Activated CD8-positive, alpha-beta memory T cell treated with anti-CD3 and anti-CD28 coated beads for 24 hours (primary cell): Measurements from ENCODE around the gene FGF12.

Source experiments
- DNase-seq: peaks from one replicate; pipeline ENCODE4 v3.0.0-alpha.2; 2020

Gene FGF12

GRCh38 chr3:192331749-192332385 lies 395.5 kb downstream of the FGF12 start:
- DNase-seq = no peak

- DNase-seq = no peak
These were observed 400.7 kb downstream of the FGF12 start for GRCh38 chr3:192326656-192327055.

- no peak for DNase-seq
These were observed 409.8 kb downstream of the FGF12 start for GRCh38 chr3:192317564-192317963.

GRCh38 chr3:192313605-192314004 lies 413.7 kb downstream of the FGF12 start:
- no peak for DNase-seq

- DNase-seq = no peak
These were observed 419.7 kb downstream of the FGF12 start for GRCh38 chr3:192307631-192308030.

- DNase-seq = no peak
These were observed 424.1 kb downstream of the FGF12 start for GRCh38 chr3:192303235-192303634.

GRCh38 chr3:192302721-192303120 lies 424.6 kb downstream of the FGF12 start:
- no peak for DNase-seq

- DNase-seq = no peak
These were observed 427.4 kb downstream of the FGF12 start for GRCh38 chr3:192299921-192300320.

GRCh38 chr3:192296845-192297244 lies 430.5 kb downstream of the FGF12 start:
- no peak for DNase-seq

- DNase-seq = no peak
These were observed 442.8 kb downstream of the FGF12 start for GRCh38 chr3:192284443-192285072.

GRCh38 chr3:192281207-192281880 lies 446.0 kb downstream of the FGF12 start:
- no peak for DNase-seq

GRCh38 chr3:192279664-192280063 lies 447.7 kb downstream of the FGF12 start:
- DNase-seq = no peak

- no peak for DNase-seq
These were observed 449.9 kb downstream of the FGF12 start for GRCh38 chr3:192277477-192277876.

GRCh38 chr3:192275741-192276355 lies 451.5 kb downstream of the FGF12 start:
- no peak for DNase-seq

- no peak for DNase-seq
These were observed 453.7 kb downstream of the FGF12 start for GRCh38 chr3:192273697-192274010.

GRCh38 chr3:192273001-192273696 lies 454.2 kb downstream of the FGF12 start:
- DNase-seq = no peak

GRCh38 chr3:192262001-192262400 lies 465.3 kb downstream of the FGF12 start:
- DNase-seq = no peak

GRCh38 chr3:192261135-192261534 lies 466.2 kb downstream of the FGF12 start:
- no peak for DNase-seq

GRCh38 chr3:192260116-192261010 lies 467.0 kb downstream of the FGF12 start:
- DNase-seq = no peak

- no peak for DNase-seq
These were observed 467.7 kb downstream of the FGF12 start for GRCh38 chr3:192259661-192260060.

- no peak for DNase-seq
These were observed 468.6 kb downstream of the FGF12 start for GRCh38 chr3:192258721-192259120.

- DNase-seq = no peak
These were observed 471.5 kb downstream of the FGF12 start for GRCh38 chr3:192255839-192256238.
